Measurements from ENCODE around the gene GLDC. TPM values are rescaled to one million over a fixed set of nuclear protein-coding genes. Genes with fewer than 3 reads are reported as not detected.

GLDC gene
- total RNA-seq, 1 donor from 2014 or later, result not detected

Other genes starting within 250 kb of the GLDC start
- gene UHRF2, start 232.5 kb downstream of the GLDC start, total RNA-seq, result 16.0 TPM
- gene KDM4C, start 112.2 kb upstream of the GLDC start, total RNA-seq, result 15.3 TPM